Limb (tissue), 2 donors: ENCODE measurements around the gene PTPN4.
"Not testable (repeated sequence)": the region's sequence is repeated elsewhere in the genome, so short reads cannot be mapped to it uniquely, and the experiment has no call there.

Experiments
- DNase-seq, 2 donors: peaks; one replicate each; pipeline ENCODE4 v3.0.0-alpha.2; 2016; ENCODE audit errors: extremely low spot score in 2 of 2

The PTPN4 gene

GRCh38 chr2:119937680-119938079, 178.0 kb downstream of the PTPN4 start:
- DNase-seq = no peak

DNA sequence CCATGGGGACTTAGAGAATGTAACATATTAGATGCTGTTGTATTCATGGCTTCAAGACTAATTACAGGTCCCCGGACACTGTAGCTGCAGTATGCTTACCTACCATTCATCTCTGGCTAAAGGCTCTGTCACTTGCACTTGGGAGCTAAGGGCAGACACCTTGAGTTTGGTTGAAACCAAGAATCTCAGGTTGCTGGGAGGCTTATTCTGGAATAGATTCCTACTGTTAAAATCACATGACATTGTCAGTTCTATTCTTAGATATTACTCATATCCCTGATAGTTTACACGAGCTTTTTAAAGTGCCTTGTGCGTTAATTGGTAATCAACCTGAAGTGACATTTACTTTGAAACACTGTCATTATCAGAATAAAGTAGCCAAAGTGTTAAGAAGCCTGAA, 180.2 kb downstream of the PTPN4 start:
- DNase-seq = no peak

DNA sequence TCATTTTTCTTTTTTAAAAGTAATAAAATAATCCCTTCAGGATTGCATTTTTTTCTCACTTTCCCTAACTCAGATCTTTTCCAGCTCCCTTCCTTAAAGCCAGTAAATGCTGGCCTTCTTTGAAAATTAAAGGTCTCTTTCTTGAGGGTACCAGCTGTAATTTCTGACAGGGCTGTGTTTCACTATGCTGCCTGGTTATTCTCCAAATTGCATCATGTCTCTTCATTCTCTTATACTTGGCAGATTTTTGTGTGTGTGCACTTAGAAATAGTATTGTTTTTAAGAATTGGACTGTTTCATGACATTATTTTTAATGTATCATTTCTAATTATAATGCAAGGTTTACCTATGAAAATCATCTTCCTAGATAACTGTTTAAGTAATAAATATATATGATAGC, 181.1 kb downstream of the PTPN4 start:
- no peak for DNase-seq

DNA sequence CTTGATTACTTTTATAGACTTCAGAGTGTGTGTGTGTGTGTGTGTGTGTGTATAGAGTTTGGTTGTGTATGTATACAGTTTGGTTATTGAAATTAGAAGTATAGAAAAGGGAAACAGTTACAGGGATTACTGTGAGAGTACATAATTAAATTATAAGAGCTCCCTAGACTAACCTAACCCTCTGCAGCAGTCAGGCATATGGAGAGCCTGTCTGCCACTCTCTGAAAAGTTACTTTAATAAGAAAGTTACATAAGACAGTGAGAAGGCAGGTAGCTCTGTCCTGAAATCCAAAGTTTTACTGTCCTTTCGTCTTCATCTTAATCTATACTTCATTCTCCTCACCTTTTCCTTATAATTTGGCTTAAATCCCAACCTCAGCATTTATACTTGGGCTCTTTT, 181.7 kb downstream of the PTPN4 start:
- DNase-seq = no peak

GRCh38 chr2:119941981-119942513, 182.3 kb downstream of the PTPN4 start:
- DNase-seq = no peak

GRCh38 chr2:119943058-119943457, 183.3 kb downstream of the PTPN4 start:
- no peak for DNase-seq

DNA sequence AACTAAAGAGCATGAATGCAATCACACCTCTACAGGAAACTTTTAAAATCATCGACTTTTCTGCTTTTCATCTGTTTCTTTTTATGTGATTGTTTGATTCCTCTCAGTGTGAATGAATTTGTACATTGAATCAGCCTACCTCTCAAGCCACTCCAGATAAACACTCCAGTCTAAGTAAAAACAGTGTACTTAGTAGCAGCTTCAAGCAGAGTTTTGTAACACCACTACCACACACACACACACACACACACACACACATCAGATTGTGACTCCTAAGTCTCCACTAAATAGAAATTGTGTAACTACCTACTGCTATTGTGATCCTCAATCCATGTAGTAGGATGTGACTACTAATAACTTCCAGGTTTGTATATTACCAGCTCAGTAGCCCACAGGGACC, 187.8 kb downstream of the PTPN4 start:
- no peak for DNase-seq

DNA sequence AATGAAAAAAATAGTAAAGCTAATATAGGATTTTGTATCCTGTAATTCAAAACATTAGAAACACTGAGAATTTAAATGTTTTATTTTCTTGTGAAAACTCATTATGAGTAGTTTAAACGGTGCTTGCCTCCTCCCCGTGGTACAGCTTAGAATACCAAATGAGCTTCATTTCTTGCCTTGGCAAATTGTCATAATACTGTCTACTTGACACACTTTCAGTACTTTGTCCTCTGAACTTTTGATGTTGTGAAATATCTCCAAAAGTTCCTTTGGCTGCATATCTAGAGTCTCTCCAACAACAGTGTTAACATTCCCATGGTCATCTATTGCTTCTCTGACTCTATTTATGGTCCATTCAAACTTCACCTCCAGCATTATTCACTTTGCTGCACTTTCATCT, 191.2 kb downstream of the PTPN4 start:
- DNase-seq = no peak

DNA sequence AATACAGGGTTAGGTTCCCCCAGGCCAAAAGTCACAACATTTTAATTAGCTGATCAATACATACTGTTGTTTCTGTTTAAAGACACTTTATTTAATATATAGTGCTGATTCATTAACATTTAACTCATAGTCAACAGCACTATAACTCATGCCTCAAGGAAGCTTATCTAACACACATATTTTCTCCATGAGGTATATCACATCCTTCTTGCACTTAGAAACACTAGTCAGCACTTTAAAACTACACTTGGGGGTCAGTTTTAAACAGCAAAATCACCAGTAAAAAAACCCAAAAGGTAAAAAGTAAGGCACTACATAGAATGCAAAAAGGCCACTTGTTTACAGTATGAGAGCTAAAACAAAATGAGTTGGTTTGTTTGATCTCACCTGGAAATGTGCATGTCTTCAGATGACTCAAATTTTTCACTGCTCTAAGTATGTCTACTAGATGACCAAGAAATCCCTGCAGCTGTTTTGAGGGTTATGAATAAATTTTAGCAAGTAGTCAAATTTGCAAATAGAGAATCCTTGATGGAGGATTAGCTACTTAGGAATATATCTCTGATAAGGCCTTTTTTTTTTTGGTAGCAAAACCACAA, 199.0 kb downstream of the PTPN4 start:
- DNase-seq = no peak

GRCh38 chr2:119960821-119961220, 201.1 kb downstream of the PTPN4 start:
- peak in 1 of 2 donors; percentile 7 for DNase-seq

- no peak for DNase-seq
Observed at GRCh38 chr2:119981896-119982295, 222.2 kb downstream of the PTPN4 start.

DNA sequence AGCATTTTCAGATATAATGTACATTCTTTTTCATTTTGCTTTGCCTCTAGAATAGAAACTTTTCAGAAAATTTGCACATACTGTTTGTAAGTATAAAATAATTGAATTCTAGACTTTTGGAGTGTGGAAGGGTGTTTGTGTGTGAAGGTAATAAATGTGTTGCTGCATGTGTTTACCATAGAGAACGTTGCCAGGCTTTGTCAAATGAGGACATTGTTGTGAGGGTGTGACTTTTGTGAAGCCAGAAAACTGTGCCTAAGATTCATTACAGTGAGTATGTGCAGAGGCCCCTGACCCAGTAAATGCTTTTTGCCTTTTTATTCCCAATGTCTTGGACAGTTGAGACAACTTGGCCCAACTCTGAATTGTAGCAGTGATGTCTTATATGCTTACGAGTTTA, 222.8 kb downstream of the PTPN4 start:
- DNase-seq = no peak

DNA sequence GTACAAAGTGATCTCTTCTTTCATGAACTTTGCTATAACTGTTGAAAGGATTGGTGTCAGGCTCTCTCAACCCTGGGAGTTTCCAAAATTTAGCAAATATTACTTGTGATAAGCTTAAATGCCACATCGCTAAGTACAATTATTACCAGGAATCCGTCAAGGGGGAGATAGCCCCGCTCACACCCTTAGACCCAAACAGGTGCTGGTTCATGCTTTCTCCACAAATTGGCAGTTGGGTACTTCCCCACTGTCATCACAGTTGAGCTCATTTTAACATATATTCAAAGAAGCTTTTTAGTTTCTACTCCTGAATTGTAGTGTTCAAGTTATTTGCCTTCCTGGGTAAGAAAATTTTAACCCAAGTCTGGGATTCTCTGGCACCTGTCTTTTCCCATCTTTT, 223.4 kb downstream of the PTPN4 start:
- DNase-seq = no peak

- no peak for DNase-seq
Observed at GRCh38 chr2:119996148-119996547, 236.4 kb downstream of the PTPN4 start.

GRCh38 chr2:119996896-119997891, 237.5 kb downstream of the PTPN4 start:
- not testable (repeated sequence) for DNase-seq

GRCh38 chr2:120001471-120001870, 241.7 kb downstream of the PTPN4 start:
- no peak for DNase-seq

DNA sequence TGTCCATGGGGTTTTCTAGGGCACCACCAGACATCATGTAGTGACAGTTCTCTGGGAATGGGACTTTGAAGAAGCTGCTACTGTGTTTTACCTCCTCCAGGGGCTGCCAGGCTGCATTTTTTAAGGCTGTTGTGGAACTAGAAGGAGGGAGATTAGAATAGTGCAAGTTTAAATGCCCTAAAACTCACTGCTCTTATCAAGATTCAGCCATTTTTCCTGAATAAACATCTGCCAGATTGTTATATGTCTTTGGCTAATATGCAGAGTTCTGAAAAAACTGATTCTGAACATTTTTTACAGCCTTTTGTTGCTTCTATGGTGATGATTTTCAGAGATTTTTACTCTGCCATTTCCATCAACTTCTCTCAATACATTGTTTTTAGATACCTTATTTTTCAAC, 244.5 kb downstream of the PTPN4 start:
- no peak for DNase-seq

GRCh38 chr2:120005834-120006521, 246.3 kb downstream of the PTPN4 start:
- DNase-seq = no peak

GRCh38 chr2:120007851-120008250, 248.1 kb downstream of the PTPN4 start:
- no peak for DNase-seq

- no peak for DNase-seq
Observed at GRCh38 chr2:120012363-120012762, 252.6 kb downstream of the PTPN4 start.

GRCh38 chr2:120012771-120013596, 253.3 kb downstream of the PTPN4 start, which contains the start of gene EPB41L5:
Gene EPB41L5 (plus strand): TSS chr2:120013077. CDS start chr2:120019085, 6,008 bp downstream.
- DNase-seq = peak; percentile 89 to 95
